NB4 (cell line): ENCODE measurements around the gene LST1.

Source experiments
- MYC ChIP-seq: IDR thresholded peaks from 2 replicates; pipeline ENCODE4 v1.6.1; 2011; ENCODE audit warnings: low read depth, low read length
- TF ChIP-seq, protein P1 (sequence below): IDR thresholded peaks from one replicate; pipeline ENCODE4 v1.5.1; 2012; ENCODE audit warnings: low read depth, low read length
- TF ChIP-seq, protein P2 (sequence below): IDR thresholded peaks from 2 replicates; pipeline ENCODE4 v1.6.1; 2011; ENCODE audit warnings: low read depth, low read length

DNA sequence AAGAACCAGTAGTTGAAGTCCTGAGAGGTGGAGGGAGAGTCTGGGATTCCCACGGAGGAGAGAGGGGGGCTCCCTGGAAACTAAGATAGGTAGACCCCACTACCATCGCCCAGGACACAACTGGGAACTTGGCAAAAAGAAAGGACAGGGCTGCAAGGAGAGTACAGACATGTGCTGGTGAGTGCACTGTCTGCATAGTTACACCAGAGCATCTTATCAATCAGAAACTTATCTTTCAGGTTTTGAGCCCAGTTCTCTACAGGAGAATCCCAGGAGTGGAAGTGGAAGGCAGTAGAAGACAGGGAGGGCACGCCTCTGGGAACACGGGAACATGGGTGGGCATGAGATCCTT is 26.5 kb upstream of the LST1 start:
- TF ChIP-seq MYC = no peak
- TF ChIP-seq, protein P1, sequence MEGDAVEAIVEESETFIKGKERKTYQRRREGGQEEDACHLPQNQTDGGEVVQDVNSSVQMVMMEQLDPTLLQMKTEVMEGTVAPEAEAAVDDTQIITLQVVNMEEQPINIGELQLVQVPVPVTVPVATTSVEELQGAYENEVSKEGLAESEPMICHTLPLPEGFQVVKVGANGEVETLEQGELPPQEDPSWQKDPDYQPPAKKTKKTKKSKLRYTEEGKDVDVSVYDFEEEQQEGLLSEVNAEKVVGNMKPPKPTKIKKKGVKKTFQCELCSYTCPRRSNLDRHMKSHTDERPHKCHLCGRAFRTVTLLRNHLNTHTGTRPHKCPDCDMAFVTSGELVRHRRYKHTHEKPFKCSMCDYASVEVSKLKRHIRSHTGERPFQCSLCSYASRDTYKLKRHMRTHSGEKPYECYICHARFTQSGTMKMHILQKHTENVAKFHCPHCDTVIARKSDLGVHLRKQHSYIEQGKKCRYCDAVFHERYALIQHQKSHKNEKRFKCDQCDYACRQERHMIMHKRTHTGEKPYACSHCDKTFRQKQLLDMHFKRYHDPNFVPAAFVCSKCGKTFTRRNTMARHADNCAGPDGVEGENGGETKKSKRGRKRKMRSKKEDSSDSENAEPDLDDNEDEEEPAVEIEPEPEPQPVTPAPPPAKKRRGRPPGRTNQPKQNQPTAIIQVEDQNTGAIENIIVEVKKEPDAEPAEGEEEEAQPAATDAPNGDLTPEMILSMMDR = no peak
- TF ChIP-seq, protein P2, sequence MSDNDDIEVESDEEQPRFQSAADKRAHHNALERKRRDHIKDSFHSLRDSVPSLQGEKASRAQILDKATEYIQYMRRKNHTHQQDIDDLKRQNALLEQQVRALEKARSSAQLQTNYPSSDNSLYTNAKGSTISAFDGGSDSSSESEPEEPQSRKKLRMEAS = no peak
